Activated CD4-positive, alpha-beta T cell treated with anti-CD3 and anti-CD28 coated beads, Interleukin-2, amount 10 ng/mL, durations not matched to agents 24 days and 14 days (primary cell): ENCODE results near the gene HYAL1. TPM values are rescaled to one million over a fixed set of nuclear protein-coding genes. Genes with fewer than 3 reads are reported as not detected.
A peak's percentile ranks its signal among the peaks of the same experiment; 100 is the strongest.

Experiments
- DNase-seq: peaks from one replicate; pipeline ENCODE4 v3.0.0; 2022
- H3K27ac Mint-ChIP-seq: one replicate; pipeline ENCODE4 v1.8.0; 2022; ENCODE audit warnings: mild to moderate bottlenecking, mixed read lengths
- H3K27me3 Mint-ChIP-seq: one replicate; pipeline ENCODE4 v1.8.0; 2022; ENCODE audit warnings: mixed read lengths
- H3K36me3 Mint-ChIP-seq: one replicate; pipeline ENCODE4 v1.8.0; 2022; ENCODE audit warnings: low read depth, mild to moderate bottlenecking, mixed read lengths
- H3K4me1 Mint-ChIP-seq: one replicate; pipeline ENCODE4 v1.8.0; 2021; ENCODE audit warnings: mixed read lengths
- H3K4me3 Mint-ChIP-seq: one replicate; pipeline ENCODE4 v1.8.0; 2022; ENCODE audit warnings: mild to moderate bottlenecking, moderate library complexity, mixed read lengths
- H3K9me3 Mint-ChIP-seq: one replicate; pipeline ENCODE4 v1.8.0; 2021; ENCODE audit warnings: mixed read lengths
- intact Hi-C: fragments of 100-400 bp; cut with micrococcal nuclease; formaldehyde crosslinking; loops from one replicate; pipeline ENCODE4 v1.15.1; 2023
- total RNA-seq: library from RNA; stranded (reverse); gene quantifications from 2 replicates; pipeline ENCODE4 v1.2.3, GENCODE V29; 2022

HYAL1 gene
- total RNA-seq, 1 donor from 2014 or later, result 0.28 TPM

DNA sequence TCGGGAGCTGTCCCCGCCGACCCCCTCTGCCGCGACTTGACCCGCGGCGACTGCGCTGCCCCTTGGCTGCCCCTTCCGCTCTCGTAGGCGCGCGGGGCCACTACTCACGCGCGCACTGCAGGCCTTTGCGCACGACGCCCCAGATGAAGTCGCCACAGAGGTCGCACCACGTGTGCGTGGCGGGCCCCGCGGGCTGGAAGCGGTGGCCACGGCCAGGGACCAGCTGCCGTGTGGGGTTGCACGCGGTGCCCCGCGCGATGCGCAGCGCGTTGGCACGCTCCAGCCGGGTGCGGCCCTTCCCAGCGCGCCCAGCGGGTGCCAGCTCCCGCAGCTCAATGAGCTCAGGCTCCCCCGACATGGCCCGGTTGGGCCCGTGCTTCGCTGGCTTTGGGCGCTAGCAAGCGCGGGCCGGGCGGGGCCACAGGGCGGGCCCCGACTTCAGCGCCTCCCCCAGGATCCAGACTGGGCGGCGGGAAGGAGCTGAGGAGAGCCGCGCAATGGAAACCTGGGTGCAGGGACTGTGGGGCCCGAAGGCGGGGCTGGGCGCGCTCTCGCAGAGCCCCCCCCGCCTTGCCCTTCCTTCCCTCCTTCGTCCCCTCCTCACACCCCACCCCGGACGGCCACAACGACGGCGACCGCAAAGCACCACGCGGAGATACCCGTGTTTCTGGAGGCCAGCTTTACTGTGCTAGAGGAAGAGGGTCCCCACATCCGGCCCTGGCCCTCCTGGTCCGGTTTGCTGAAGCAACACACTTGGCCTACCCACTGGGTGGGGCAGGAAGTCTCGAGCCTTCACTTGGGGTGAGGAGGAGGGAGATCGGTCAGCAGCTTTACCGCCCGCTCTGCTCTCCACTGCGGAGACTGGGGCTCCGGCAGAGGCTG is 37.3 kb upstream of the HYAL1 start, which contains the start of gene RASSF1:
Gene RASSF1, minus strand, starts transcription at position 389 of the 882 bp plus-strand sequence. Its CDS starts 31 bp downstream, at position 358.
- intact Hi-C loops, result loop anchor here (1.0 kb wide), 1 partner anchor 10 kb away; the partner anchor contains the start of genes CYB561D2 and NPRL2
- Mint-ChIP-seq H3K27me3 (no peaks in the 10 kb centered on the region), H3K4me1 (peaks cover 42% of the 10 kb centered on the region), H3K36me3 (peaks cover 28% of the 10 kb centered on the region), H3K27ac (peak within 1 kb of the TSS; percentile 99), H3K4me3 (peak within 1 kb of the TSS; percentile 85), H3K9me3 (no peaks in the 10 kb centered on the region)
- peak; percentile 94 for DNase-seq

DNA sequence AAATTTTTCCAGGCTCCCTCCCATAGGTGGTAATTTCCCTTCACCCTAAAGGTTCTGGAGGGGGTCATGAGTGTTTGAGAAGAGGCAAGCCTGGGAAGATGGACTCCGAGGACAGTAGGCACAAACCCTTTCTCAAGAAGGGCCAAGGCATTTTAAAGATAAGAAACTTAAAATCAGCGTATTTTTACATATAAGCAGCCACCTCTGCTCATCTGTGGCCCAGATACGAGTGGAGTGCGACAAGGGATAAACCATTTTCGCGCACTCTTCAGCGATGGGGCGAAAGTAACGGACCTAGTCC is 36.7 kb upstream of the HYAL1 start:
- no peak for DNase-seq
- Mint-ChIP-seq H3K27me3 (no peaks in the 10 kb centered on the region), H3K4me1 (peaks cover 46% of the 10 kb centered on the region), H3K9me3 (no peaks in the 10 kb centered on the region), H3K27ac (peak overlapping the region; percentile 99), H3K36me3 (peaks cover 31% of the 10 kb centered on the region), H3K4me3 (peak overlapping the region; percentile 85)
- intact Hi-C loops, result loop anchor here (1.0 kb wide), 1 partner anchor 10 kb away; the partner anchor contains the start of genes CYB561D2 and NPRL2

DNA sequence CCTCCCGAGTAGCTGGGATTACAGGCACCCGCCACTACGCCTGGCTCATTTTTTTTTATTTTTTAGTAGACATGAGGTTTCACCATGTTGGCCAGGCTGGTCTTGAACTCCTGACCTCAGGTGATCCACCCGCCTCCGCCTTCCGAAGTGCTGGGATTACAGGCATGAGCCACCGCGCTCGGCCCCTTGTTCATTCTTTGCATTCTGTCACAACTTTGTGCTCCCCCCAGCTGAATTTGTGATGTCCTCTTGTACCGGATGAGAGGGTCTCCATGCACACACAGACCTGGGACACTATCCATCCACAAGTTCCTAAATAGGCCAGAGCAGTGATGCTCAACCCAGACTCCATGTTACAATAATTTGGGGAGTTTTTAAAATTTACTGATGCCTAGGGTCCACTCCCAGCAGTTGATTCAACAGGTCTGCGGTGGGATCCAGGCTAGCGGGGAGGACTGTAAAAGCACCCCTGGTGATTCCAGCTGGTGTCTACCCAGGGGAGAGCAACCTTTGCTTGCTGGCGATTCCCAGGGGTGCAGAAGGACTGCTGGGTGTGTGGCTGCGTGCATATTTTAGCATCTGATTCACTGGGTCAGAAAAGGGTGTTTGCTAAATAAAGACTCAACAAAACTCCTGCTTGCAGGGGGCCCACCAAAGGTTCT is 36.2 kb upstream of the HYAL1 start:
- H3K27me3 Mint-ChIP-seq, result no peaks in the 10 kb centered on the region
- H3K27ac Mint-ChIP-seq, result peak overlapping the region; percentile 99
- H3K9me3 Mint-ChIP-seq, result no peaks in the 10 kb centered on the region
- peaks cover 32% of the 10 kb centered on the region for H3K36me3 Mint-ChIP-seq
- peaks cover 47% of the 10 kb centered on the region for H3K4me1 Mint-ChIP-seq
- intact Hi-C loops, result loop anchor here (1.0 to 5.0 kb wide), 4 partner anchors 11 to 273 kb away; partner anchors contain the start of genes C3orf18, CISH, CYB561D2 and GNAI2
- DNase-seq, result no peak
- H3K4me3 Mint-ChIP-seq, result peak overlapping the region; percentile 85

DNA sequence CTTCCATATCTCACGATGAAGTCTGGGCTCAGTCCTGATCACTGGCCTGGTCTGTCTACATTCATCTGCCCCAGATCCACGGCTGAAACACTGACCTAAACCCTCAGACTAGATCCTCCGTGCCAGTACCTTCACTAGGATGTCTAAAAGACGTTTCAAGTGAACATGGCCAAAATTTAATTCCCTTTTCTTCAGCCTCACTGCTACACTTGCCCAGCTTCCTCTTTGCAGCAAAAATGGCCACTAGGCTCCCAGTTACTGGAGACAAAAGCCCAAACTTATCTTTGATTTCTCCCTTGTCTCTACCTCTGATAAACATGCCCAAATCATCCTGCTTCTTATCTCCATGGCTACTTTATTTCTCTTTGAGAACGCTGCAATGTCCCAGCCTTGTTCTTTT is 35.6 kb upstream of the HYAL1 start:
- peak; percentile 64 for DNase-seq
- no peaks in the 10 kb centered on the region for H3K27me3 Mint-ChIP-seq
- H3K9me3 Mint-ChIP-seq, result no peaks in the 10 kb centered on the region
- peak overlapping the region; percentile 85 for H3K4me3 Mint-ChIP-seq
- H3K36me3 Mint-ChIP-seq, result peaks cover 38% of the 10 kb centered on the region
- peak overlapping the region; percentile 99 for H3K27ac Mint-ChIP-seq
- intact Hi-C loops, result loop anchor here (5.0 kb wide), 3 partner anchors 102 to 273 kb away; partner anchors contain the start of genes C3orf18, CISH, GNAI2 and HEMK1
- peaks cover 53% of the 10 kb centered on the region for H3K4me1 Mint-ChIP-seq

DNA sequence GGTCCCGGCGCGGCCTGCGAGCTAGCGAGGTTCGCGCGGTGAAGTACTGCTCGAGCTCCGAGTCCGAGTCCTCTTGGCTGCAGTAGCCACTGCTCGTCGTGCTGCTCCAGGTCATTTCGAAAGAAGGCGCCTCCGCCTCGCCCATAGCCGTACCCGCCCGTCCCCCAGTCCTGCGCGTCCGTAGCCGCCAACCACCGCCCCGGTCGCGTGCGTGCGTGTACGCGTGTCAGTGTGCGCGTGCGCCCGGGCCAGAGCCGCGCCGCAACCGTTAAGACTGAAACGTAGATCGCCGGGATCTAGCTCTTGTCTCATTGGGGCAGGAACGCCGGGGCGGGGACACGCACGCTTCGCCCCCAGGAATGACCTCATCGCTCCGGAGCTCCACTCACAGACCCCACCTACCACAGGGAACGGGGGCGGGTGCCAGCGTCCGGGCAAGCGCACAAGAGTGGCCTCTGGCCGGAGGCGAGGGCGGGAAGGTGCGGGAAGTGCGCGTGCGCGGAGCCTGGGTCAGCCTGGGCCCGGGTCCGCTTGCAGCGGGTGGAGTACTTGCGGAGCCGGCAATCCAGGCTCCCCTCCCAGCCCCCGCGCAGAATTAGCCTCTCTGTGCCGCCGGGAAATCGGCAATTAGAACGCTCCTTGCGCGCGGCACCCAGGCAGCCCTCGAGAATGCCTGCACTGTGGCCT is 33.9 kb upstream of the HYAL1 start:
- DNase-seq, result peak; percentile 99
- intact Hi-C loops, result loop anchor here (1.0 to 5.0 kb wide), 8 partner anchors 9 to 275 kb away; partner anchors contain the start of genes C3orf18, CISH, GNAI2 and HEMK1
- H3K36me3 Mint-ChIP-seq, result peaks cover 43% of the 10 kb centered on the region
- peaks cover 54% of the 10 kb centered on the region for H3K4me1 Mint-ChIP-seq
- no peaks in the 10 kb centered on the region for H3K9me3 Mint-ChIP-seq
- peak overlapping the region; percentile 85 for H3K4me3 Mint-ChIP-seq
- H3K27ac Mint-ChIP-seq, result peak overlapping the region; percentile 99
- H3K27me3 Mint-ChIP-seq, result no peaks in the 10 kb centered on the region

DNA sequence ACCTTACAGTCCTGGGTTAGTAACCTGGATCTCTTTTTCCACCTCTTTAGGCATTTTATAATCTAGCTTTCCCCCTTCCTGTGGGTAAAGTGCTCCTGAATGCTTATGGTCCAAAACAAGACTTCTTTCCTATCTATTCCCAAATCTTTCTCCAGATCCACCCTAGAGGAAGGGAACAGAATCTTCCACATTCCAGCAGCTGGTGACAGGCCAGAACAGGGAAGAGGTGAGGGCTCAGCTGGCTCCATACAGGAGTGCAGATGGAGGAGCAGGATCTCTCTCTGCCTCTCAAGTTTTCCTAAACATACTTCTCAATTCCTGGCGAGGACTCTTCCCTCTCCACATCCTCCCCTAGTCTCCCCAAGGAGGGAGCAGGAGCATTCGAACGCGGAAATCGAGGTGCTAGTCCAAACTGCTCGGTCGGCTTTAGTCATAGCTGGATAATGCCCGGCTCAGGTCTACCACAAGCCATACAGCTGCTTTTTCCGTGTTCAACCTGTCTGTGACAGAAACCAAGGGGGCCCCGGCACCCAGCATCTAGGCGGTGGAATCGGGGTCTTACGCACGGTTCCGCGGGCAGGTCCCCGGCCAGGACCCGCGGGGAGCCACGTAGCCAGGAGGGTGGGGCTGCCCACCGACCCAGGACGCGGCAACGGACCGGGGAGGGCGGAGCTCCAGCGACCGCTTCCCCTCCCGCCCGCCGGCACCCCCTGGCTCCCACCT is 33.2 kb upstream of the HYAL1 start:
- Mint-ChIP-seq H3K36me3 (peaks cover 48% of the 10 kb centered on the region), H3K9me3 (no peaks in the 10 kb centered on the region), H3K4me1 (peaks cover 53% of the 10 kb centered on the region), H3K27ac (peak overlapping the region; percentile 99), H3K4me3 (peak overlapping the region; percentile 85), H3K27me3 (no peaks in the 10 kb centered on the region)
- intact Hi-C loops, result loop anchor here (1.0 to 5.0 kb wide), 8 partner anchors 8 to 276 kb away; partner anchors contain the start of genes C3orf18, CISH, GNAI2 and HEMK1
- no peak for DNase-seq

DNA sequence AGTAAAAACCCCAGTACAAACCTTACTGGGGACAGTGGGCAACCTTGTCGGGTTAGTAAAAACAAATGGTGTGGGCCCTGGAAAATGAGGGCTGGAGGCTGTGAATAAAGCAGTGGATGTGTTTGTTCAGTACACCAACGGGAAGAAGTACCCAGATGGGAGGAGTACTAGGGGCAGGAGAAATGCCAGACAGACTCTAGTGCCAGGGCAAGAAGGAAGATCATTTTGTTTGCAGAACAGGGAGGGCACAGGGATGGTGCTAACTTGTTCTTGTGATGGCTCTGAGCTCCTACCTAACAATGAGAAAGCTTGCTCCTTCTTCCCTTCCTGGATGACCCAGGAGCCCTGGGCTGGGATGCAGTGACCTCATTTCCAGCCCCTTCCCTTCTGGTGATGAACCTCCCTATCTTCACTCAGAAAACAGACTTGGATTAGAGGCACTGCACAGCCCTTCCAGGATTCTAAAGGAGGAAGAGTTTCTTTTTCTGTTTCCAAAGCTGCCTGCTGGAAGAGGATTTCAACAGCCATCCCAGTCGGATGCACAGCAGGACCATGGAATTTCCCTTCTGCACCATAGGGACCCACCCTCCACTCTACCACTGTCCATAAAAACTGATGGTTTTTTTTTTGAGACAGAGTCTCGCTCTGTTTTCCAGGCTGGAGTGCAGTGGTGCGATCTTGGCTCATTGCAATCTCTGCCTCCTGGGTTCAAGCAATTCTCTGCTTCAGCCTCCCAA is 31.1 kb upstream of the HYAL1 start:
- H3K27ac Mint-ChIP-seq, result peak overlapping the region; percentile 87
- peaks cover 43% of the 10 kb centered on the region for H3K4me1 Mint-ChIP-seq
- no peaks in the 10 kb centered on the region for H3K9me3 Mint-ChIP-seq
- peaks cover 65% of the 10 kb centered on the region for H3K36me3 Mint-ChIP-seq
- no peaks in the 10 kb centered on the region for H3K27me3 Mint-ChIP-seq
- intact Hi-C loops, result loop anchor here (5.0 kb wide), 3 partner anchors 97 to 278 kb away; partner anchors contain the start of genes C3orf18, CISH, GNAI2 and HEMK1
- no peak for DNase-seq
- H3K4me3 Mint-ChIP-seq, result peak overlapping the region; percentile 71

DNA sequence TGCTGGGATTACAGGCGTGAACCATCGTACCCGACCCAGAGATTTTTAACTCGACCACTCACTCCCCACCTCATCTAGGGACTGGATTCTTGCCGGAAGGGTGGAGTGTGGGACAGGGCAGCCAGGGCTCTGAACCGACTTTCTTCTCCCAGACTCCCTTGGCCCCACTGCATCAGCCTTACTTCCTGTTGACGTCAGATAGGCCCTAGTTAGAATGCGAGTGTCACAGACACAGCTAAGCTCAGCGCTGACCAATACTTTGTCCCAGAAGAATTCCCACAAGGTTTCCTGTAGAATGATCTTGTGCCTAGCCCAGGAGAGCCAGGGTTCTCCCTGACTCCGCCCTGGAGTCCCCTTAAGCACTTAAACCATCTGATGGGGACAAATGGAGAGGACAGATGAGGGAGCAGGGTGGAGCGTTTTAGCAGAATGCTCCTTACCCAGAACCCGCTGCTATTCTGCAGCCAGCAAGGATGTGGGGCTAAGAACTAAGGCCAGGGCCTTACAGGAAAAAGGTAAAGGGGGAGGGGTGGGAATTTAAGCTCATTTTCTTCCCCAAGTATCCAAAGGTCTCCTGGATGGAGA is 30.5 kb upstream of the HYAL1 start:
- Mint-ChIP-seq H3K4me3 (peak overlapping the region; percentile 71), H3K9me3 (no peaks in the 10 kb centered on the region), H3K36me3 (peaks cover 61% of the 10 kb centered on the region), H3K27ac (peak overlapping the region; percentile 87), H3K27me3 (no peaks in the 10 kb centered on the region), H3K4me1 (peaks cover 38% of the 10 kb centered on the region)
- no peak for DNase-seq
- intact Hi-C loops, result no loop called here

DNA sequence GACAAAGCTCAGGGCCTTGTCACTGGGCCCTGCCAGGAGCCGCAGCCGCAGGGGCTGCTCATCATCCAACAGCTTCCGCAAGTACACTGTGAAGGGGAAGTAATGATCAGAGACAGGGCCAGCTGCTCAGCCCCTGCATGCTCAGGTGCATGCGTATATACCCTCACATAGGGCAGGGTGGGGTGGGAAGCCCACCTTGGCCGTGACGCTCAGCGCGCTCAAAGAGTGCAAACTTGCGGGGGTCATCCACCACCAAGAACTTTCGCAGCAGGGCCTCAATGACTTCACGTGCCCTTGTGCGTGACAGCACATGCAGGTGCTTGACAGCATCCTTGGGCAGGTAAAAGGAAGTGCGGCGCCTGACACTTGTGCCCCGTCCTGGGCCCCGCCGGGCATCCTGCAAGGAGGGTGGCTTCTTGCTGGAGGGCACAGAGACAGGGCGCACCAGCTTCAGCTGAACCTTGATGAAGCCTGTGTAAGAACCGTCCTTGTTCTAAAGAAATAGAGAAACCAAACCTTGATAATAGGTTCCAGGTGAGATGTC is 28.1 kb upstream of the HYAL1 start:
- Mint-ChIP-seq H3K4me3 (no peak overlapping the region), H3K36me3 (peaks cover 55% of the 10 kb centered on the region), H3K9me3 (no peaks in the 10 kb centered on the region), H3K27me3 (no peaks in the 10 kb centered on the region), H3K27ac (no peak overlapping the region), H3K4me1 (peaks cover 35% of the 10 kb centered on the region)
- intact Hi-C loops, result no loop called here
- DNase-seq, result no peak

DNA sequence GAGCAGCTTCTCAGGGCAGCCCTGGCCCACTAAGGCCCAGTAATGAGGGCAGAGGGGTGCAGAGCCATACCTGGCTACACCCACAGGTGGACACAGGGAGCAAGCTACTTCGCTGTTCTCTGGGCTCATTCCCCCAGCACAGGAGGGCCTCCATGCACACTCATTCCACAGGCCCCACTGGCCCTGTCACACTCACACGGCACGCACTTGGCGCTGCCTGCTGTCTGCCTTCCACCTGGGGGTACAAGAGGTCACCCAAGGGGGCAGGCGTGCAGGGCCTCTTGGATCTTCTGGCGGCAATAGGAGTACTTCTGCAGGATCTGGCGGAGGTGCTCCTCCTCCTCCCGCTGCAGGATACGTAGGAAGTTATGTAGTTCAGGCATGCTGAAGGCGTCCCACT is 27.0 kb upstream of the HYAL1 start:
- Mint-ChIP-seq H3K27me3 (no peaks in the 10 kb centered on the region), H3K27ac (no peak overlapping the region), H3K36me3 (peaks cover 48% of the 10 kb centered on the region), H3K4me3 (no peak overlapping the region), H3K9me3 (no peaks in the 10 kb centered on the region), H3K4me1 (peaks cover 29% of the 10 kb centered on the region)
- intact Hi-C loops, result no loop called here
- DNase-seq, result no peak

DNA sequence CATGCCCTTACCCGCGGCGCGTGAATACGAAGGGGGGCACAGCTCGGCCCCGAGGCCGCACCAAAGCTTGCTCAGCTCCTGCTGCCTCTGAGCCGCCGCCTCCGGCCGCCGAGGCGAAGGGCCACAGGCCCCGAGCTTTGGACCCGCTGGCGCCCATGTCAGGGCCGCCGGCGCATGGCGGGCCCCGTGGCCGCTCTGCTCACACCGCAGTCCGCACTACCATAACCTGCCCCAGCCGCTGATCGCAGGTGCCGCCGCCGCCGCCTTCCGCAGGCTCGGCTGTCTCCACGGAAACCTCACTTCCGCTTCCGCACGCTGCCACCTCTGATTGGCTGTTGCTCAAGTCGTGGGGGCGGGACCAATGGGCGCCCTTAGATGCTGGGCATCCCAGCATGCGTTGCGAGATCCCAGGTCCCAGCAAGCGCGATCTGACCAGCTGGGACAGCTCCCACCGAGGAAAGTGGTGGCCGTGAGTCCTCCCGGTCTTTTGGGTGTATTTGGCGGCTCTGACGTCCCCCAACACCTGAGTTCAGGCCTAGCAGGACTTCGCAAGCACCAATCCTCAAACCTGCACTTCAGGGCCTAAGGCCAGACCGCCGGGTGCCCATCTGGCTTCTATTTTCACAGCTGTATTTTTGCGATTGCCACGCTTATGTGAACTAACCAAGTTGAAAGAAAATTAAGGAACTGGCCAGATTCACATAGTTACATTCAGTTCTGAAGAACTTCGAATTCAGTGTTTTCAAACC is 24.7 kb upstream of the HYAL1 start, which contains the start of gene TUSC2:
Gene TUSC2, minus strand, starts transcription at position 281 of the 749 bp plus-strand sequence. Its CDS starts 124 bp downstream, at position 157.
- Mint-ChIP-seq H3K4me3 (peak within 1 kb of the TSS; percentile 84), H3K27me3 (no peaks in the 10 kb centered on the region), H3K27ac (peak within 1 kb of the TSS; percentile 77), H3K36me3 (peaks cover 40% of the 10 kb centered on the region), H3K4me1 (peaks cover 16% of the 10 kb centered on the region), H3K9me3 (no peaks in the 10 kb centered on the region)
- DNase-seq, result peak; percentile 99
- intact Hi-C loops, result loop anchor here (1.0 to 10.0 kb wide), 3 partner anchors 9 to 1853 kb away; partner anchors contain the start of gene IFRD2
